Kidney (tissue), 14 donors: Measurements from ENCODE around the gene MYO1D. TPM values are rescaled to one million over a fixed set of nuclear protein-coding genes. Genes with fewer than 3 reads are reported as not detected.
A peak's percentile ranks its signal among the peaks of the same experiment; 100 is the strongest.

Source experiments
- DNase-seq, 5 donors: peaks; one replicate each; pipeline ENCODE4 v3.0.0-alpha.2; 2013 to 2020
- FAIRE-seq: peaks from 2 replicates; lab custom pipeline; 2012; peaks lifted over from hg19 to GRCh38; lab: Jason Lieb, UNC
- H3K27ac ChIP-seq, 2 donors: one replicate each; pipeline ENCODE4 v1.7.0; 2013; ENCODE audit warnings: low read depth in 2 of 2, low read length in 2 of 2, inconsistent platforms in 1 of 2
- H3K27me3 ChIP-seq: one replicate; pipeline ENCODE4 v1.7.1; 2013; ENCODE audit warnings: low read length, inconsistent platforms; ENCODE audit not compliant: control insufficient read depth, insufficient read depth
- H3K36me3 ChIP-seq, 3 donors: one replicate each; pipeline versions ENCODE4 v1.7.0 to v1.7.1; 2013; ENCODE audit warnings: low read length in 3 of 3, control low read depth in 1 of 3, inconsistent platforms in 1 of 3; ENCODE audit not compliant: insufficient read depth in 3 of 3, control insufficient read depth in 2 of 3
- H3K4me1 ChIP-seq, 3 donors: one replicate each; pipeline versions ENCODE4 v1.7.0 to v1.7.1; 2013; ENCODE audit warnings: low read length in 3 of 3, inconsistent platforms in 1 of 3, low read depth in 1 of 3; ENCODE audit not compliant: control insufficient read depth in 2 of 3, insufficient read depth in 2 of 3
- H3K4me3 ChIP-seq, 3 donors: one replicate each; pipeline versions ENCODE4 v1.7.0 to v1.8.1; 2013; ENCODE audit warnings: low read length in 3 of 3, control low read depth in 1 of 3, inconsistent platforms in 1 of 3
- H3K9ac ChIP-seq, 3 donors: one replicate each; pipeline versions ENCODE4 v1.7.0 to v1.7.1; 2013; ENCODE audit warnings: low read length in 3 of 3, control low read depth in 1 of 3, inconsistent platforms in 1 of 3
- H3K9me3 ChIP-seq, 3 donors: one replicate each; pipeline versions ENCODE4 v1.7.0 to v1.7.1; 2013; ENCODE audit warnings: low read length in 3 of 3, control low read depth in 1 of 3, inconsistent platforms in 1 of 3; ENCODE audit not compliant: control insufficient read depth in 2 of 3, insufficient read depth in 1 of 3
- CTCF ChIP-seq: IDR thresholded peaks from 3 replicates; pipeline ENCODE4 v1.5.1; 2012; ENCODE audit warnings: mild to moderate bottlenecking, moderate library complexity, borderline replicate concordance; ENCODE audit not compliant: insufficient read depth; ENCODE audit errors: extremely low read depth
- intact Hi-C: fragments of 100-400 bp; cut with DNase I; formaldehyde crosslinking; loops from one replicate; pipeline ENCODE4 v1.11.1; 2022
- polyA plus RNA-seq: library from polyadenylated mRNA; stranded (reverse); fragments of 350-450 nt; fragmentation: Illumina TruSeq; extraction: RNeasy Lipid Tissue Mini Kit (QIAGEN cat#74804); gene quantifications from one replicate; pipeline ENCODE4 v1.2.3, GENCODE V29; 2014; ENCODE audit warnings: low read depth, low replicate concordance; ENCODE audit not compliant: insufficient read depth
- total RNA-seq: library from RNA; stranded (reverse); fragmentation: NEBNext Ultra II Directional; extraction: Animal tissue kit (Norgen Biotek cat#: 25700); gene quantifications from one replicate; pipeline ENCODE4 v1.2.1, GENCODE V29; 2021
- donor health status: control.
- donor health status: control.
- donor health status: control.
- donor health status: control.
- donor health status: control.
- donor health status: DM: yes; HTN: yes; CAD: no.
- donor health status: Normal renal cell carcinoma (clear cell type).

Gene MYO1D
- total and polyA plus RNA-seq, 2 donors from 2014 or later, result 21.1 to 99.9 TPM

DNA sequence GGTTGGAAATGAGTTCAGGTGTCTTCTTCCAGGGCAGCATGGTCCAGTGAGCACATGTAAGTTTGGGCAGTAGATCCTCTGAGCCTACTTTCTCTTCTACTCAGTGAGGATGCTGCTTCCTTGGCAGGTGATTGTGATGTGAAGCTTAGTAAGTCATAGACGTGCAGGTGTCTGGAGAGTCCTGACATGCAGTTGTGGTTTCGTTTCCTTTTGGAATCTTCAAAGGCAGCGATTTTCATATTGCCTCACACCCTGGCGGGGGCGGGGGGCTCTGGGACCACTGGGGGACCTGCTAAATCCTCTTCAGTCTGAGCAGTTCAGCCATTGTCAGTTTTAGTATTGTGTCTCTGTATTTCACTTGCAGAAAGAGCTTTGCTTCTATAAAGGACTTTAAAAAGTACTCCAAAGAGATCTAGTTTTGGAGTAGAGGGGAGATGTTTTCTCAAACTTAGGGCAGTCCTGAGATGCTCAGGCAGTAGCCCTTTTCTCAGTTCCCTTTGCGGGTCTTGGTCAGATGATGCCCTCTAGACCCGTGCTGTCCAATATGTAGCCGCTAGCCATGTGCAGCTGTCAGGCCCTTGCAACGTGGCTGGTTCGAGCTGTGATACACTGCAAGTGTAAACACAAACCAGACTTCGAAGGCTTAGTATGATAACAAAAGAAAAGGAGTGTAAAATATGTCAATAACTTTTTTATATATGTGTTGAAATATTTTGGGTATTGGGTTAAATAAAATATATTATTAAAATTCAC is 394.2 kb downstream of the MYO1D start:
- Histone ChIP-seq H3K9me3 (no peaks in the 10 kb centered on the region), H3K9ac (no peak overlapping the region), H3K27me3 (no peaks in the 10 kb centered on the region), H3K36me3 (peaks cover 9 to 29% (median 25%) of the 10 kb centered on the region in 3 donors), H3K4me3 (no peak overlapping the region), H3K4me1 (peaks cover 0 to 15% (median 4%) of the 10 kb centered on the region in 3 donors), H3K27ac (peak overlapping the region in 1 of 2 donors; percentile 72)
- intact Hi-C loops, result loop anchor here (10.0 kb wide), 1 partner anchor 272 kb away; no protein-coding TSS in a partner anchor
- peak in 1 of 5 donors; percentile 29 for DNase-seq
- FAIRE-seq, result no peak
- TF ChIP-seq CTCF, result no peak

GRCh38 chr17:32481193-32481592 is 395.7 kb downstream of the MYO1D start:
- H3K36me3 ChIP-seq, result peaks cover 13 to 43% (median 37%) of the 10 kb centered on the region in 3 donors
- intact Hi-C loops, result loop anchor here (10.0 kb wide), 1 partner anchor 274 kb away; no protein-coding TSS in a partner anchor
- FAIRE-seq, result no peak
- H3K9me3 ChIP-seq, result no peaks in the 10 kb centered on the region
- peak in 1 of 5 donors; percentile 46 for DNase-seq
- no peak overlapping the region for H3K27ac ChIP-seq
- H3K9ac ChIP-seq, result no peak overlapping the region
- no peak for TF ChIP-seq CTCF
- H3K4me1 ChIP-seq, result peaks cover 0 to 11% (median 4%) of the 10 kb centered on the region in 3 donors
- no peaks in the 10 kb centered on the region for H3K27me3 ChIP-seq
- no peak overlapping the region for H3K4me3 ChIP-seq

- H3K4me1 ChIP-seq, result peaks cover 0 to 7% (median 0%) of the 10 kb centered on the region in 3 donors
- H3K9ac ChIP-seq, result no peak overlapping the region
- FAIRE-seq (no peak), DNase-seq (no peak)
- TF ChIP-seq CTCF, result no peak
- no peak overlapping the region for H3K4me3 ChIP-seq
- intact Hi-C loops, result no loop called here
- H3K27ac ChIP-seq, result no peak overlapping the region
- H3K9me3 ChIP-seq, result no peaks in the 10 kb centered on the region
- no peaks in the 10 kb centered on the region for H3K27me3 ChIP-seq
- peaks cover 16 to 58% (median 54%) of the 10 kb centered on the region in 3 donors for H3K36me3 ChIP-seq
Measured at GRCh38 chr17:32479074-32479617, 397.8 kb downstream of the MYO1D start.
